Central memory CD8-positive, alpha-beta T cell (primary cell): Measurements from ENCODE around the gene ITGA11.
A peak's percentile ranks its signal among the peaks of the same experiment; 100 is the strongest.

ENCODE experiments used
- ATAC-seq: fragments of 150-1000 bp; cut with Tn5 transposase; replicated peaks from 2 replicates; pipeline ENCODE4 v1.10.0; 2022; ENCODE audit warnings: mild to moderate bottlenecking, moderate FRiP score, moderate number of reproducible peaks; ENCODE audit not compliant: poor library complexity, severe bottlenecking; ENCODE audit errors: extremely low read depth
- DNase-seq, 2 donors: peaks; one replicate each; pipeline ENCODE4 v3.0.0; 2021; ENCODE audit warnings: low spot score in 2 of 2
- H3K27ac Mint-ChIP-seq: one replicate; pipeline ENCODE4 v1.8.0; 2022; ENCODE audit warnings: low read depth, mild to moderate bottlenecking, moderate library complexity, mixed read lengths
- H3K27me3 Mint-ChIP-seq: one replicate; pipeline ENCODE4 v1.8.0; 2022; ENCODE audit warnings: mixed read lengths
- H3K36me3 Mint-ChIP-seq: one replicate; pipeline ENCODE4 v1.8.0; 2022; ENCODE audit warnings: mild to moderate bottlenecking, moderate library complexity, mixed read lengths; ENCODE audit not compliant: insufficient read depth
- H3K4me1 Mint-ChIP-seq: one replicate; pipeline ENCODE4 v1.8.0; 2022; ENCODE audit warnings: mixed read lengths
- H3K4me3 Mint-ChIP-seq: one replicate; pipeline ENCODE4 v1.8.0; 2022; ENCODE audit warnings: mild to moderate bottlenecking, moderate library complexity, mixed read lengths
- H3K9me3 Mint-ChIP-seq: one replicate; pipeline ENCODE4 v1.8.0; 2022; ENCODE audit warnings: mixed read lengths

Gene ITGA11

GRCh38 chr15:68385671-68386586 lies 46.0 kb downstream of the ITGA11 start:
- DNase-seq, result no peak
- H3K4me3 Mint-ChIP-seq, result no peak overlapping the region
- H3K36me3 Mint-ChIP-seq, result no peaks in the 10 kb centered on the region
- H3K27me3 Mint-ChIP-seq, result no peaks in the 10 kb centered on the region
- H3K9me3 Mint-ChIP-seq, result no peaks in the 10 kb centered on the region
- ATAC-seq, result no peak
- H3K4me1 Mint-ChIP-seq, result no peaks in the 10 kb centered on the region
- H3K27ac Mint-ChIP-seq, result no peak overlapping the region

- DNase-seq (no peak), ATAC-seq (no peak)
- H3K27ac Mint-ChIP-seq, result no peak overlapping the region
- H3K27me3 Mint-ChIP-seq, result no peaks in the 10 kb centered on the region
- no peaks in the 10 kb centered on the region for H3K4me1 Mint-ChIP-seq
- H3K36me3 Mint-ChIP-seq, result no peaks in the 10 kb centered on the region
- H3K4me3 Mint-ChIP-seq, result no peak overlapping the region
- H3K9me3 Mint-ChIP-seq, result no peaks in the 10 kb centered on the region
Measured at GRCh38 chr15:68385240-68385561, 46.8 kb downstream of the ITGA11 start.

GRCh38 chr15:68384451-68385239 lies 47.3 kb downstream of the ITGA11 start:
- Mint-ChIP-seq H3K4me1 (no peaks in the 10 kb centered on the region), H3K27ac (no peak overlapping the region), H3K9me3 (no peaks in the 10 kb centered on the region), H3K36me3 (no peaks in the 10 kb centered on the region), H3K27me3 (no peaks in the 10 kb centered on the region), H3K4me3 (no peak overlapping the region)
- DNase-seq, result no peak
- no peak for ATAC-seq

GRCh38 chr15:68383161-68384074 lies 48.5 kb downstream of the ITGA11 start:
- no peaks in the 10 kb centered on the region for H3K36me3 Mint-ChIP-seq
- H3K27me3 Mint-ChIP-seq, result no peaks in the 10 kb centered on the region
- no peaks in the 10 kb centered on the region for H3K4me1 Mint-ChIP-seq
- no peaks in the 10 kb centered on the region for H3K9me3 Mint-ChIP-seq
- no peak for DNase-seq
- H3K4me3 Mint-ChIP-seq, result no peak overlapping the region
- peak; percentile 36 for ATAC-seq
- no peak overlapping the region for H3K27ac Mint-ChIP-seq

GRCh38 chr15:68382286-68383007 lies 49.5 kb downstream of the ITGA11 start:
- Mint-ChIP-seq H3K36me3 (no peaks in the 10 kb centered on the region), H3K27me3 (no peaks in the 10 kb centered on the region), H3K4me3 (no peak overlapping the region), H3K4me1 (no peaks in the 10 kb centered on the region), H3K9me3 (no peaks in the 10 kb centered on the region), H3K27ac (no peak overlapping the region)
- ATAC-seq (no peak), DNase-seq (no peak)

- ATAC-seq (no peak), DNase-seq (no peak)
- no peaks in the 10 kb centered on the region for H3K9me3 Mint-ChIP-seq
- no peak overlapping the region for H3K27ac Mint-ChIP-seq
- H3K4me1 Mint-ChIP-seq, result no peaks in the 10 kb centered on the region
- H3K4me3 Mint-ChIP-seq, result no peak overlapping the region
- no peaks in the 10 kb centered on the region for H3K27me3 Mint-ChIP-seq
- no peaks in the 10 kb centered on the region for H3K36me3 Mint-ChIP-seq
Measured at GRCh38 chr15:68380456-68380855, 51.5 kb downstream of the ITGA11 start.

- no peaks in the 10 kb centered on the region for H3K4me1 Mint-ChIP-seq
- no peak overlapping the region for H3K27ac Mint-ChIP-seq
- H3K36me3 Mint-ChIP-seq, result no peaks in the 10 kb centered on the region
- H3K4me3 Mint-ChIP-seq, result no peak overlapping the region
- H3K27me3 Mint-ChIP-seq, result no peaks in the 10 kb centered on the region
- no peaks in the 10 kb centered on the region for H3K9me3 Mint-ChIP-seq
- DNase-seq (peak in 1 of 2 donors; percentile 3), ATAC-seq (no peak)
Measured at GRCh38 chr15:68379759-68380290, 52.1 kb downstream of the ITGA11 start.

GRCh38 chr15:68379058-68379758 lies 52.8 kb downstream of the ITGA11 start:
- Mint-ChIP-seq H3K9me3 (no peaks in the 10 kb centered on the region), H3K27ac (no peak overlapping the region), H3K36me3 (no peaks in the 10 kb centered on the region), H3K27me3 (no peaks in the 10 kb centered on the region), H3K4me3 (no peak overlapping the region), H3K4me1 (no peaks in the 10 kb centered on the region)
- no peak for ATAC-seq
- DNase-seq, result no peak

GRCh38 chr15:68378595-68378994 lies 53.4 kb downstream of the ITGA11 start:
- Mint-ChIP-seq H3K4me1 (no peaks in the 10 kb centered on the region), H3K4me3 (no peak overlapping the region), H3K9me3 (no peaks in the 10 kb centered on the region), H3K36me3 (no peaks in the 10 kb centered on the region), H3K27ac (no peak overlapping the region), H3K27me3 (no peaks in the 10 kb centered on the region)
- DNase-seq (no peak), ATAC-seq (no peak)

- Mint-ChIP-seq H3K9me3 (no peaks in the 10 kb centered on the region), H3K4me3 (no peak overlapping the region), H3K36me3 (no peaks in the 10 kb centered on the region), H3K4me1 (no peaks in the 10 kb centered on the region), H3K27ac (no peak overlapping the region), H3K27me3 (no peaks in the 10 kb centered on the region)
- DNase-seq, result no peak
- ATAC-seq, result no peak
Measured at GRCh38 chr15:68377766-68378165, 54.2 kb downstream of the ITGA11 start.

GRCh38 chr15:68376447-68377060 lies 55.4 kb downstream of the ITGA11 start:
- Mint-ChIP-seq H3K4me3 (no peak overlapping the region), H3K9me3 (no peaks in the 10 kb centered on the region), H3K4me1 (no peaks in the 10 kb centered on the region), H3K27ac (no peak overlapping the region), H3K36me3 (no peaks in the 10 kb centered on the region), H3K27me3 (no peaks in the 10 kb centered on the region)
- no peak for ATAC-seq
- no peak for DNase-seq
